Measurements from ENCODE around the gene CCM2.
"Not testable (repeated sequence)": the region's sequence is repeated elsewhere in the genome, so short reads cannot be mapped to it uniquely, and the experiment has no call there.

The CCM2 gene

DNA sequence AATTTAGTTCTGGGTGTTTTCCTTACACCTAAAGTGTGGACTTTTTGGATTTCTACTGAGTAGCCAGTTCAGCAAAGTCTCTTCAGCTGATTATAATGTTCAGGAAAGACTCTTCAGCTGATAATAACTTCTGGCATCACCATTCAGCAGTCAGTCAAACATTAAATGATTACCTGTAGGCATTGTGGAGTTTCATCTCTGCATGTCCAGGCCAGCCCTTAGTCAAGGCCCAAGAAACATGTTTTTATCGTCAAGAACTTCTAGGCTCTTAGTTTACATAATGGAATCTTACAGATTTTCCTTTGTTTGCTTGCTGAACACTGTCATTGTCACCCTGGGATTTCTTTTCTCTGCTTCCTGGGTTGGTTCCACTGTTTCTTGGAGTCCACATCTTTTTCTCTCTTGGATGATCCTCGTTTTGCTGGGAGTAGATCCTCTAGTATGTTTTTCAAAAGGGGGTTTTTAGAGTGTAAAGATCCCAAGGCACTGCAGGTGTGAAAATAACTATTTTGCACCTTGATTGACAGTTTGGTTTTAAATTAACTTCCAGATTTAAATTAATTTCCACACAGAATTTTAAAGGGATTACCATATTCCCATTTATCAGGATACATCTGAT is 24.2 kb downstream of the CCM2 start:
- peaks cover 75% of the 10 kb centered on the region for H3K79me2 ChIP-seq (ENCODE audit: insufficient read depth, low read depth)
- no peaks in the 10 kb centered on the region for H3K27me3 ChIP-seq (ENCODE audit: insufficient read depth, low read depth)
- H3K27ac ChIP-seq = no peak overlapping the region
- TF ChIP-seq, protein P1, sequence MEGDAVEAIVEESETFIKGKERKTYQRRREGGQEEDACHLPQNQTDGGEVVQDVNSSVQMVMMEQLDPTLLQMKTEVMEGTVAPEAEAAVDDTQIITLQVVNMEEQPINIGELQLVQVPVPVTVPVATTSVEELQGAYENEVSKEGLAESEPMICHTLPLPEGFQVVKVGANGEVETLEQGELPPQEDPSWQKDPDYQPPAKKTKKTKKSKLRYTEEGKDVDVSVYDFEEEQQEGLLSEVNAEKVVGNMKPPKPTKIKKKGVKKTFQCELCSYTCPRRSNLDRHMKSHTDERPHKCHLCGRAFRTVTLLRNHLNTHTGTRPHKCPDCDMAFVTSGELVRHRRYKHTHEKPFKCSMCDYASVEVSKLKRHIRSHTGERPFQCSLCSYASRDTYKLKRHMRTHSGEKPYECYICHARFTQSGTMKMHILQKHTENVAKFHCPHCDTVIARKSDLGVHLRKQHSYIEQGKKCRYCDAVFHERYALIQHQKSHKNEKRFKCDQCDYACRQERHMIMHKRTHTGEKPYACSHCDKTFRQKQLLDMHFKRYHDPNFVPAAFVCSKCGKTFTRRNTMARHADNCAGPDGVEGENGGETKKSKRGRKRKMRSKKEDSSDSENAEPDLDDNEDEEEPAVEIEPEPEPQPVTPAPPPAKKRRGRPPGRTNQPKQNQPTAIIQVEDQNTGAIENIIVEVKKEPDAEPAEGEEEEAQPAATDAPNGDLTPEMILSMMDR (conservative IDR thresholded peaks at IDR 0.05; ENCODE audit: low read depth, low read length) = no peak
- peaks cover 73% of the 10 kb centered on the region for H3K4me1 ChIP-seq (ENCODE audit: low read depth, poor library complexity, severe bottlenecking)
- no peak overlapping the region for H2AFZ ChIP-seq (ENCODE audit: low read depth)
- no peaks in the 10 kb centered on the region for H3K36me3 ChIP-seq (ENCODE audit: insufficient read depth)
- no peak overlapping the region for H3K9ac ChIP-seq
- no peak overlapping the region; the same call in 1 of the 2 replicates for H3K4me2 ChIP-seq
- H3K4me3 ChIP-seq (IDR thresholded peaks at IDR 0.05; ENCODE audit: insufficient read depth, low read depth, low read length) = no peak overlapping the region
- H4K20me1 ChIP-seq (ENCODE audit: insufficient read depth) = peaks cover 10% of the 10 kb centered on the region; the same call in 1 of the 2 replicates

DNA sequence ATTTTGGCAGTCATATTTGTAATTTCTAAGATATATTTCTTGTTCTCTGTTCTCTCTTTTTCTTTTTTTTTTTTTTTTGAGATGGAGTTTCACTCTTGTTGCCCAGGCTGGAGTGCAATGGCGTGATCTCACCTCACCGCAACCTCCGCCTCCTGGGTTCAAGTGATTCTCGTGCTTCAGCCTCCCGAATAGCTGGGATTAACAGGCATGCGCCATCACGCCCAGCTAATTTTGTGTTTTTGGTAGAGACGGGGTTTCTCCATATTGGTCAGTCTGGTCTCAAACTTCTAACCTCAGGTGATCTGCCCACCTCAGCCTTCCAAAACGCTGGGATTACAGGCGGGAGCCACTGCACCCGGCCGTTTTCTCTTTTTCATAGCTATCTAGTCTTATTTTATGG is 25.5 kb downstream of the CCM2 start:
- H2AFZ ChIP-seq (ENCODE audit: low read depth); H3K4me3 ChIP-seq (IDR thresholded peaks at IDR 0.05; ENCODE audit: insufficient read depth, low read depth, low read length); H3K9ac ChIP-seq; H4K20me1 ChIP-seq (ENCODE audit: insufficient read depth); H3K27me3 ChIP-seq (ENCODE audit: insufficient read depth, low read depth); H3K36me3 ChIP-seq (ENCODE audit: insufficient read depth): not testable (repeated sequence)
- peak overlapping the region; percentile 73; the same call in 1 of the 2 replicates for H3K27ac ChIP-seq
- H3K4me1 ChIP-seq (ENCODE audit: low read depth, poor library complexity, severe bottlenecking) = peaks cover 78% of the 10 kb centered on the region
- peak overlapping the region; percentile 95 for H3K4me2 ChIP-seq
- peaks cover 84% of the 10 kb centered on the region for H3K79me2 ChIP-seq (ENCODE audit: insufficient read depth, low read depth)

DNA sequence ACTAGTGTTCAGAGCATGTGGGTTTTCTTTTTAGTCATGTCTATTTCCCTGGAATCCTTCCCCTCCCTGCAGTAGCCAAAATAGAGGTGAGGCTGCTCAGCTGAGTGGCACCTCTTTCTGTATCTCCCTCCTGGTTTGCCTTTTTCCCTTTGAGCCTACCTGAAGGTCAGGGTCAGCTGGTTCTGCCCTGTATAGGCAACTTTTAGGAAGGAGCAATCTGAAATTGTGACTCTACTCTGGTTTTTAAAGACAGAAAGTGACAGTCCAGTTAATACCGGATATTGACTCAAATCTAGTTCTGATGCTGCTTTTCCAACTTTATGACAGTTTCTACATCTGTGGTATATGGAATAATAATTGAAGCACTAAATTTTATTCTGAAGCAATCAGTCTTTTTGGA is 26.0 kb downstream of the CCM2 start:
- H3K36me3 ChIP-seq (ENCODE audit: insufficient read depth) = no peaks in the 10 kb centered on the region; the same call in 1 of the 2 replicates
- TF ChIP-seq, protein P1 (conservative IDR thresholded peaks at IDR 0.05; ENCODE audit: low read depth, low read length) = no peak

DNA sequence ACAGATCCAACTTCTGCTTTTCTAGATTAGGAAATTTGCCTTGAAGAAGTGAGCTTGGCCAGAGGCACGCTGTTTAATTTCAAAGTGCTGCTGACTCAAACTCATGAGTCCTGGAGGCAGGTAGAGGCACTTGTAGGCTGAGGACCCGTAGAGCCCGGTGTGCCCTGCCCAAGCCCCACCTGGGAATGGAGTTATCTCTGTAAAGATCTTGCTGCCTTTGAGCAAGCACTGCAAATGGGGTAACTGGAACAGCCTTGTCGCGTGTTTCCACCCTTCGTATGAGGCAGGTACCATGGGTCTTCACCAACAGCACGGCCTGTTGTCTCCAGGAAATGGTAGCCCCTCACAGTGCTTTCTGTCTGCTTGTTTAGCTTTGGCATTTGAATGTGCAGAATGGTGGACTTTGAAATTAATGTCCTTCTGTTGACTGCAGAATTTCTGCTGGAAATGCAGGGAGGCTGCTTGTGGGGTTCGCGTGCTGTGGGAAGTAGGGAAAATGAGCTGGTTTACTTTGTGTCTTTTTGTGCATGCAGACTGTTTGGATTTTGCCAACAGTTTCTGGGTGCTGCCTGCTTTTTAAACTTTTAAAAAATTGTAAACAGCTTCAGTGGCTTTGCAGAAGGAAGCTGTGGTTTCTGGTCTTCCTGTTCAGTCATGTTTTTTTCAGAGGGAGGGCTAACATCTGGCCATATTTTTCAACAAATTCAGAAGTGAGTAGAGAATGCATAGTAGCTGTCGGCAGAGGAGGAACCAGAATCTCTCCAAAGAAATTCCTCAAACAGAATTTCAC is 27.2 kb downstream of the CCM2 start:
- peaks cover 89% of the 10 kb centered on the region for H3K79me2 ChIP-seq (ENCODE audit: insufficient read depth, low read depth)
- peaks cover 82% of the 10 kb centered on the region for H3K4me1 ChIP-seq (ENCODE audit: low read depth, poor library complexity, severe bottlenecking)
- H3K27ac ChIP-seq = peak overlapping the region; percentile 73
- H3K4me2 ChIP-seq = peak overlapping the region; percentile 95
- H2AFZ ChIP-seq (ENCODE audit: low read depth) = peak overlapping the region; percentile 8; the same call in 1 of the 2 replicates
- no peaks in the 10 kb centered on the region; the same call in 1 of the 2 replicates for H3K36me3 ChIP-seq (ENCODE audit: insufficient read depth)
- no peaks in the 10 kb centered on the region for H3K27me3 ChIP-seq (ENCODE audit: insufficient read depth, low read depth)
- H4K20me1 ChIP-seq (ENCODE audit: insufficient read depth) = peaks cover 10% of the 10 kb centered on the region; the same call in 1 of the 2 replicates
- H3K9ac ChIP-seq = peak overlapping the region; percentile 23; the same call in 1 of the 2 replicates
- no peak overlapping the region for H3K4me3 ChIP-seq (IDR thresholded peaks at IDR 0.05; ENCODE audit: insufficient read depth, low read depth, low read length)
- TF ChIP-seq, protein P1 (conservative IDR thresholded peaks at IDR 0.05; ENCODE audit: low read depth, low read length) = no peak

More for the DNA sequence above, 26.0 kb downstream of the CCM2 start:
- peak overlapping the region; percentile 73; the same call in 1 of the 2 replicates for H3K27ac ChIP-seq
- peaks cover 78% of the 10 kb centered on the region for H3K4me1 ChIP-seq (ENCODE audit: low read depth, poor library complexity, severe bottlenecking)
- peaks cover 10% of the 10 kb centered on the region; the same call in 1 of the 2 replicates for H4K20me1 ChIP-seq (ENCODE audit: insufficient read depth)
- no peaks in the 10 kb centered on the region for H3K27me3 ChIP-seq (ENCODE audit: insufficient read depth, low read depth)
- peaks cover 84% of the 10 kb centered on the region for H3K79me2 ChIP-seq (ENCODE audit: insufficient read depth, low read depth)
- H3K9ac ChIP-seq = no peak overlapping the region
- peak overlapping the region; percentile 95 for H3K4me2 ChIP-seq
- H2AFZ ChIP-seq (ENCODE audit: low read depth) = no peak overlapping the region
- no peak overlapping the region for H3K4me3 ChIP-seq (IDR thresholded peaks at IDR 0.05; ENCODE audit: insufficient read depth, low read depth, low read length)

Measured in KMS-11 (cell line).